ENCODE measurements around the gene BLOC1S6. TPM values are rescaled to one million over a fixed set of nuclear protein-coding genes. Genes with fewer than 3 reads are reported as not detected.
A peak's percentile ranks its signal among the peaks of the same experiment; 100 is the strongest.

The BLOC1S6 gene
- total and polyA plus RNA-seq, 9 of the 15 experiments (the other 6 are each of a cell fraction or from before 2014, with no cell fraction given): 18.2 to 72.4 (median 38.4) TPM

GRCh38 chr15:45587095-45587862 is at the start of gene BLOC1S6 (continued):
- TF ChIP-seq SRSF9 (IDR thresholded peaks at IDR 0.05; ENCODE audit: borderline replicate concordance, low read depth, low read length) (no peak), ZNF830 (CRISPR knock-in tag; IDR thresholded peaks at IDR 0.05) (0 out of 2 replicates have a peak, but pooled peaks have one; percentile 7), MECOM (CRISPR knock-in tag; IDR thresholded peaks at IDR 0.05) (no peak), ARHGAP35 (IDR thresholded peaks at IDR 0.05; ENCODE audit: partially characterized antibody) (peak; percentile 11), ZNF184 (CRISPR knock-in tag; IDR thresholded peaks at IDR 0.05) (no peak), SRSF3 (IDR thresholded peaks at IDR 0.05; ENCODE audit: insufficient read depth, low read length) (no peak), MAFG (tag; conservative IDR thresholded peaks at IDR 0.05) (no peak), MCM5 (IDR thresholded peaks at IDR 0.05; ENCODE audit: low read depth) (no peak), ZNF740 (CRISPR knock-in tag; IDR thresholded peaks at IDR 0.05) (no peak; the same call in 1 of the 2 replicates), ZNF740 (tag; IDR thresholded peaks at IDR 0.05) (no peak; a peak in 1 of 4 replicates), PHTF2 (CRISPR knock-in tag; IDR thresholded peaks at IDR 0.05) (no peak), SRSF1 (IDR thresholded peaks at IDR 0.05; ENCODE audit: low read depth, low read length) (no peak), CEBPB (tag; IDR thresholded peaks at IDR 0.05) (no peak), TFAM (CRISPR knock-in tag; conservative IDR thresholded peaks at IDR 0.05) (no peak), ZNF699 (CRISPR knock-in tag; IDR thresholded peaks at IDR 0.05; ENCODE audit: insufficient replicate concordance) (no peak), PHF20 (IDR thresholded peaks at IDR 0.05; ENCODE audit: partially characterized antibody) (peak; percentile 85), ZNF780A (CRISPR knock-in tag; IDR thresholded peaks at IDR 0.05) (no peak), SAFB (IDR thresholded peaks at IDR 0.05; ENCODE audit: borderline replicate concordance, low read depth, low read length) (no peak), ZEB2 (IDR thresholded peaks at IDR 0.05) (peak; percentile 86), CEBPG (CRISPR knock-in tag; IDR thresholded peaks at IDR 0.05) (no peak; the same call in 1 of the 2 replicates), CEBPG (tag; conservative IDR thresholded peaks at IDR 0.05 in 1 of 2, IDR thresholded peaks at IDR 0.05 in 1 of 2) (0 out of 4 replicates have a peak, but pooled peaks have one; percentile 10 to 18), ZNF586 (CRISPR knock-in tag; conservative IDR thresholded peaks at IDR 0.05) (no peak), TRIM24 (IDR thresholded peaks at IDR 0.05) (peak in 1 of 2 experiments; percentile 96; a peak in 2 of 4 replicates), RBM17 (IDR thresholded peaks at IDR 0.05; ENCODE audit: borderline replicate concordance, low read depth, low read length) (no peak), NONO (IDR thresholded peaks at IDR 0.05; ENCODE audit: low read depth in 2 of 2, low read length in 1 of 2) (0 out of 4 replicates have a peak, but pooled peaks of 1 of the 2 experiments have one; percentile 15), GTF2E2 (tag; IDR thresholded peaks at IDR 0.05) (peak; percentile 93), SAFB2 (IDR thresholded peaks at IDR 0.05; ENCODE audit: borderline replicate concordance, low read depth, low read length, severe bottlenecking) (no peak), ZFP36 (IDR thresholded peaks at IDR 0.05; ENCODE audit: low read depth, low read length, partially characterized antibody) (no peak), SMAD1 (IDR thresholded peaks at IDR 0.05; ENCODE audit: low read depth, low read length, partially characterized antibody) (no peak)

All from K562 (cell line).